Superior temporal gyrus (tissue), 1 donor: Measurements from ENCODE around the gene DHX58.

Experiments
- DNase-seq: peaks from one replicate; pipeline ENCODE4 v3.0.0-alpha.2; 2016; ENCODE audit errors: extremely low spot score

The DHX58 gene

GRCh38 chr17:42129109-42129837 lies 16.8 kb upstream of the DHX58 start:
- DNase-seq = no peak

- DNase-seq = no peak
These were observed 14.9 kb upstream of the DHX58 start for GRCh38 chr17:42127414-42127813.

- no peak for DNase-seq
These were observed 14.3 kb upstream of the DHX58 start for GRCh38 chr17:42126836-42127235.

- no peak for DNase-seq
These were observed 13.1 kb upstream of the DHX58 start for GRCh38 chr17:42125565-42125964.

- DNase-seq = no peak
These were observed 11.7 kb upstream of the DHX58 start for GRCh38 chr17:42124256-42124655.

- no peak for DNase-seq
These were observed 10.1 kb upstream of the DHX58 start, which contains the start of gene HSPB9 for GRCh38 chr17:42122371-42123303. HSPB9 (plus strand) TSS chr17:42122804; CDS start chr17:42122851, 47 bp downstream.

GRCh38 chr17:42120770-42121769 lies 8.6 kb upstream of the DHX58 start, which contains the start of gene KAT2A:
KAT2A (minus strand) TSS chr17:42121367; CDS start chr17:42121304, 63 bp downstream.
- peak; percentile 94 for DNase-seq

GRCh38 chr17:42120161-42120769 lies 7.8 kb upstream of the DHX58 start:
- no peak for DNase-seq

GRCh38 chr17:42119301-42119700 lies 6.8 kb upstream of the DHX58 start:
- DNase-seq = no peak

GRCh38 chr17:42118545-42118944 lies 6.0 kb upstream of the DHX58 start:
- DNase-seq = no peak

GRCh38 chr17:42118126-42118510 lies 5.6 kb upstream of the DHX58 start:
- DNase-seq = no peak

- no peak for DNase-seq
These were observed 5.0 kb upstream of the DHX58 start for GRCh38 chr17:42117397-42118125.

- DNase-seq = peak; percentile 91
These were observed 4.3 kb upstream of the DHX58 start for GRCh38 chr17:42116705-42117396.

- DNase-seq = no peak
These were observed 1.6 kb upstream of the DHX58 start for GRCh38 chr17:42114118-42114517.

- DNase-seq = no peak
These were observed 967 bp upstream of the DHX58 start for GRCh38 chr17:42113293-42114069.

GRCh38 chr17:42111871-42112551 lies 503 bp downstream of the DHX58 start:
- peak; percentile 53 for DNase-seq

- DNase-seq = no peak
These were observed 1.3 kb downstream of the DHX58 start for GRCh38 chr17:42111265-42111636.
